COLO668 (cell line): ENCODE results near the gene B9D2.
A peak's percentile ranks its signal among the peaks of the same experiment; 100 is the strongest.

Experiments used
- DNase-seq: peaks from one replicate; lab custom pipeline; 2025; ENCODE audit not compliant: unreplicated experiment; lab: John Stamatoyannopoulos, UW

Gene B9D2

GRCh38 chr19:41330481-41330880 lies 33.5 kb downstream of the B9D2 start:
- DNase-seq: no peak

- DNase-seq: no peak
These were observed 35.1 kb downstream of the B9D2 start for GRCh38 chr19:41328842-41329225.

- DNase-seq: peak; percentile 21
These were observed 35.6 kb downstream of the B9D2 start for GRCh38 chr19:41328157-41328841.

GRCh38 chr19:41327576-41328156 lies 36.3 kb downstream of the B9D2 start:
- DNase-seq: peak; percentile 51

GRCh38 chr19:41327076-41327575 lies 36.8 kb downstream of the B9D2 start:
- no peak for DNase-seq

- DNase-seq: peak; percentile 28
These were observed 37.8 kb downstream of the B9D2 start for GRCh38 chr19:41325947-41326706.

- DNase-seq: no peak
These were observed 38.4 kb downstream of the B9D2 start for GRCh38 chr19:41325640-41325946.

- peak; percentile 9 for DNase-seq
These were observed 38.9 kb downstream of the B9D2 start for GRCh38 chr19:41324921-41325639.

GRCh38 chr19:41324231-41324702 lies 39.7 kb downstream of the B9D2 start:
- no peak for DNase-seq

- DNase-seq: no peak
These were observed 40.4 kb downstream of the B9D2 start for GRCh38 chr19:41323430-41324125.

GRCh38 chr19:41323023-41323422 lies 40.9 kb downstream of the B9D2 start:
- DNase-seq: no peak

GRCh38 chr19:41322451-41322850 lies 41.5 kb downstream of the B9D2 start:
- no peak for DNase-seq

- peak; percentile 4 for DNase-seq
These were observed 42.2 kb downstream of the B9D2 start for GRCh38 chr19:41321600-41322270.

GRCh38 chr19:41321204-41321599 lies 42.7 kb downstream of the B9D2 start:
- DNase-seq: no peak

GRCh38 chr19:41320568-41320967 lies 43.4 kb downstream of the B9D2 start:
- DNase-seq: no peak

GRCh38 chr19:41320185-41320518 lies 43.8 kb downstream of the B9D2 start:
- no peak for DNase-seq

GRCh38 chr19:41319500-41320184 lies 44.3 kb downstream of the B9D2 start:
- DNase-seq: no peak

GRCh38 chr19:41318696-41319499 lies 45.1 kb downstream of the B9D2 start:
- DNase-seq: no peak

- no peak for DNase-seq
These were observed 47.5 kb downstream of the B9D2 start for GRCh38 chr19:41316306-41316920.
